ENCODE data around the gene RAB3B. TPM values are rescaled to one million over a fixed set of nuclear protein-coding genes. Genes with fewer than 3 reads are reported as not detected.

Gene RAB3B
- total and polyA plus RNA-seq, 7 donors: under 0.01 to 0.04 TPM; not detected in 5

GRCh38 chr1:52003877-52004276 lies 13.4 kb upstream of the RAB3B start:
- Histone ChIP-seq H3K36me3 (ENCODE audit: insufficient read depth in 1 of 2, low read depth in 1 of 2) (no peaks in the 10 kb centered on the region), H3K27me3 (ENCODE audit: insufficient read depth in 3 of 3, low read length in 2 of 3) (peaks cover 0 to 6% (median 2%) of the 10 kb centered on the region in 3 donors), H3K9me3 (no peaks in the 10 kb centered on the region), H3K27ac (no peak overlapping the region), H3K4me3 (no peak overlapping the region), H3K4me1 (no peaks in the 10 kb centered on the region)
- intact Hi-C loops (cut with DNase I): loop anchor here in 1 of 2 donors (5.0 kb wide), 1 partner anchor 107 kb away; no protein-coding TSS in a partner anchor
- ATAC-seq (no peak), DNase-seq (no peak)
- WGBS, 3 donors: 57 to 66% (median 59%) methylated on average over 4 of the region's 4 CpGs
- no peak for TF ChIP-seq CTCF (IDR thresholded peaks at IDR 0.05)

GRCh38 chr1:52002038-52002917 lies 11.8 kb upstream of the RAB3B start:
- Histone ChIP-seq H3K4me3 (no peak overlapping the region), H3K27me3 (ENCODE audit: insufficient read depth in 3 of 3, low read length in 2 of 3) (peaks cover 0 to 6% (median 2%) of the 10 kb centered on the region in 3 donors), H3K4me1 (no peaks in the 10 kb centered on the region), H3K9me3 (no peaks in the 10 kb centered on the region), H3K36me3 (ENCODE audit: insufficient read depth in 1 of 2, low read depth in 1 of 2) (no peaks in the 10 kb centered on the region), H3K27ac (no peak overlapping the region)
- DNase-seq (no peak), ATAC-seq (peak; percentile 93 to 97 (median 95))
- WGBS, 3 donors: 51 to 52% (median 52%) methylated on average over 9 of the region's 9 CpGs
- intact Hi-C loops (cut with DNase I): loop anchor here (1.0 to 5.0 kb wide), 2 partner anchors 105 kb away; no protein-coding TSS in a partner anchor
- peak; percentile 93 for TF ChIP-seq CTCF (IDR thresholded peaks at IDR 0.05)

GRCh38 chr1:51998701-51999100 lies 8.2 kb upstream of the RAB3B start:
- H3K36me3 ChIP-seq (ENCODE audit: insufficient read depth in 1 of 2, low read depth in 1 of 2): no peaks in the 10 kb centered on the region
- WGBS, 3 donors: 80 to 92% (median 81%) methylated on average over 1 of the region's 1 CpG
- H3K4me1 ChIP-seq: no peaks in the 10 kb centered on the region
- ATAC-seq (no peak), DNase-seq (no peak)
- H3K27ac ChIP-seq: no peak overlapping the region
- no peak for TF ChIP-seq CTCF (IDR thresholded peaks at IDR 0.05)
- H3K9me3 ChIP-seq: no peaks in the 10 kb centered on the region
- no peak overlapping the region for H3K4me3 ChIP-seq
- intact Hi-C loops (cut with DNase I): no loop called here
- H3K27me3 ChIP-seq (ENCODE audit: insufficient read depth in 3 of 3, low read length in 2 of 3): peaks cover 0 to 4% (median 0%) of the 10 kb centered on the region in 3 donors

- Histone ChIP-seq H3K27ac (no peak overlapping the region), H3K9me3 (no peaks in the 10 kb centered on the region), H3K4me3 (no peak overlapping the region), H3K36me3 (ENCODE audit: insufficient read depth in 1 of 2, low read depth in 1 of 2) (no peaks in the 10 kb centered on the region), H3K27me3 (ENCODE audit: insufficient read depth in 3 of 3, low read length in 2 of 3) (peaks cover 0 to 9% (median 0%) of the 10 kb centered on the region in 3 donors), H3K4me1 (no peaks in the 10 kb centered on the region)
- ATAC-seq (no peak), DNase-seq (no peak)
- 29 to 31% (median 31%) methylated on average over 5 of the region's 5 CpGs for WGBS, 3 donors
- intact Hi-C loops (cut with DNase I): no loop called here
- TF ChIP-seq CTCF (IDR thresholded peaks at IDR 0.05): no peak
Measured at GRCh38 chr1:51997974-51998382, 7.5 kb upstream of the RAB3B start.
